K562 (cell line): ENCODE measurements around the gene POLR3A. TPM values are rescaled to one million over a fixed set of nuclear protein-coding genes. Genes with fewer than 3 reads are reported as not detected.

ENCODE experiments used
- HMGN3 ChIP-seq: IDR thresholded peaks from 2 replicates; pipeline ENCODE4 v1.6.1; 2011; ENCODE audit warnings: borderline replicate concordance, low read depth, mild to moderate bottlenecking, mixed read lengths, low read length; ENCODE audit not compliant: insufficient read length; ENCODE audit errors: extremely low read depth
- L3MBTL2 ChIP-seq: fragments of 450-650 bp; IDR thresholded peaks from 2 replicates; pipeline ENCODE4 v1.6.1; 2016; ENCODE audit warnings: mild to moderate bottlenecking, moderate library complexity
- ZNF146 ChIP-seq: IDR thresholded peaks from one replicate; pipeline ENCODE4 v1.6.1; 2018; ENCODE audit warnings: missing compliant biosample characterization; ENCODE audit not compliant: unreplicated experiment
- polyA plus RNA-seq, 8 experiments: library from polyadenylated mRNA; depleted of rRNA in 4 of 8; stranded (reverse) in 5 of 8; unstranded in 3 of 8; fragments of >200 nt; fragmentation: Nextera tagmentation in 2 of 8; fragmentation: Illumina TruSeq in 1 of 8; extraction: Ambion mirVana in 2 of 8; extraction: Trizol in 1 of 8; gene quantifications; 2 replicates each; pipeline versions ENCODE4 v1.2.1 to v1.2.3, GENCODE V29; 2011 to 2014; ENCODE audit warnings: inconsistent platforms in 1 of 8, missing spikeins in 1 of 8
- total RNA-seq, 7 experiments: library from RNA; depleted of rRNA in 6 of 7; stranded (reverse); fragments of >200 nt in 6 of 7; fragmentation: Illumina TruSeq in 2 of 7; extraction: Trizol in 2 of 7; gene quantifications; 2 replicates each; pipeline versions ENCODE4 v1.2.1 to v1.2.3, GENCODE V29; 2011 to 2021; ENCODE audit warnings: low replicate concordance in 1 of 7
- TF ChIP-seq, protein P1 (sequence below): fragments of 150-350 bp; conservative IDR thresholded peaks from 2 replicates; pipeline ENCODE4 v1.6.1; 2014; ENCODE audit warnings: low read length
- TF ChIP-seq, protein P2 (sequence below): fragments of 250-450 bp; sonication (Bioruptor Pico); IDR thresholded peaks from 2 replicates; pipeline ENCODE4 v1.8.0; 2021; ENCODE audit warnings: moderate library complexity, mild to moderate bottlenecking, inconsistent platforms
- TF ChIP-seq, protein P3 (sequence below): IDR thresholded peaks from 2 replicates; pipeline ENCODE4 v1.6.1; 2011; ENCODE audit warnings: borderline replicate concordance, low read depth, mild to moderate bottlenecking, moderate library complexity, low read length; ENCODE audit not compliant: insufficient read depth, poor library complexity, severe bottlenecking

POLR3A gene
- total and polyA plus RNA-seq, 9 of the 15 experiments (the other 6 are each of a cell fraction or from before 2014, with no cell fraction given) = 14.9 to 37.0 (median 26.7) TPM

DNA sequence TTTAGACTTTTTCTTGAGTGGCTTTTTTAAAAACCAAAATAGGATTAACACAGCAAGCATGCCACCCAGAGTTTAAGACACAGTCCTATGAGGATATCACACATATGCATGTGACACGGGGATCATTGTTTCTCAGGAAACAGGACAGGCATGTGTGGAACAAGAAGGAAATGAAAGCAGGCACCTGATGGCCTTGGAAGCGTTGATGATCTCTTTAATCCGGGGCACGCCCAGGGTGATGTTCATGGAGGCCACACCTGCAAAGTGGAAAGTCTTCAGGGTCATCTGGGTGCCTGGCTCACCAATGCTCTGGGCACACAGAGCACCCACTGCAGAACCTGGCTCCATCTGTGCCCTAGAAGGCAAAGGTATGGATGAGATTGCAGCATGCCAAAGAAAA is 44.3 kb downstream of the POLR3A start (continued):
- TF ChIP-seq, protein P1, sequence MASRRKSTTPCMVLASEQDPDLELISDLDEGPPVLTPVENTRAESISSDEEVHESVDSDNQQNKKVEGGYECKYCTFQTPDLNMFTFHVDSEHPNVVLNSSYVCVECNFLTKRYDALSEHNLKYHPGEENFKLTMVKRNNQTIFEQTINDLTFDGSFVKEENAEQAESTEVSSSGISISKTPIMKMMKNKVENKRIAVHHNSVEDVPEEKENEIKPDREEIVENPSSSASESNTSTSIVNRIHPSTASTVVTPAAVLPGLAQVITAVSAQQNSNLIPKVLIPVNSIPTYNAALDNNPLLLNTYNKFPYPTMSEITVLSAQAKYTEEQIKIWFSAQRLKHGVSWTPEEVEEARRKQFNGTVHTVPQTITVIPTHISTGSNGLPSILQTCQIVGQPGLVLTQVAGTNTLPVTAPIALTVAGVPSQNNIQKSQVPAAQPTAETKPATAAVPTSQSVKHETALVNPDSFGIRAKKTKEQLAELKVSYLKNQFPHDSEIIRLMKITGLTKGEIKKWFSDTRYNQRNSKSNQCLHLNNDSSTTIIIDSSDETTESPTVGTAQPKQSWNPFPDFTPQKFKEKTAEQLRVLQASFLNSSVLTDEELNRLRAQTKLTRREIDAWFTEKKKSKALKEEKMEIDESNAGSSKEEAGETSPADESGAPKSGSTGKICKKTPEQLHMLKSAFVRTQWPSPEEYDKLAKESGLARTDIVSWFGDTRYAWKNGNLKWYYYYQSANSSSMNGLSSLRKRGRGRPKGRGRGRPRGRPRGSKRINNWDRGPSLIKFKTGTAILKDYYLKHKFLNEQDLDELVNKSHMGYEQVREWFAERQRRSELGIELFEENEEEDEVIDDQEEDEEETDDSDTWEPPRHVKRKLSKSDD = no peak
- TF ChIP-seq, protein P2, sequence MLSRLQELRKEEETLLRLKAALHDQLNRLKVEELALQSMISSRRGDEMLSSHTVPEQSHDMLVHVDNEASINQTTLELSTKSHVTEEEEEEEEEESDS = no peak
- TF ChIP-seq HMGN3 = no peak
- no peak for TF ChIP-seq ZNF146 (CRISPR knock-in tag)
- TF ChIP-seq, protein P3, sequence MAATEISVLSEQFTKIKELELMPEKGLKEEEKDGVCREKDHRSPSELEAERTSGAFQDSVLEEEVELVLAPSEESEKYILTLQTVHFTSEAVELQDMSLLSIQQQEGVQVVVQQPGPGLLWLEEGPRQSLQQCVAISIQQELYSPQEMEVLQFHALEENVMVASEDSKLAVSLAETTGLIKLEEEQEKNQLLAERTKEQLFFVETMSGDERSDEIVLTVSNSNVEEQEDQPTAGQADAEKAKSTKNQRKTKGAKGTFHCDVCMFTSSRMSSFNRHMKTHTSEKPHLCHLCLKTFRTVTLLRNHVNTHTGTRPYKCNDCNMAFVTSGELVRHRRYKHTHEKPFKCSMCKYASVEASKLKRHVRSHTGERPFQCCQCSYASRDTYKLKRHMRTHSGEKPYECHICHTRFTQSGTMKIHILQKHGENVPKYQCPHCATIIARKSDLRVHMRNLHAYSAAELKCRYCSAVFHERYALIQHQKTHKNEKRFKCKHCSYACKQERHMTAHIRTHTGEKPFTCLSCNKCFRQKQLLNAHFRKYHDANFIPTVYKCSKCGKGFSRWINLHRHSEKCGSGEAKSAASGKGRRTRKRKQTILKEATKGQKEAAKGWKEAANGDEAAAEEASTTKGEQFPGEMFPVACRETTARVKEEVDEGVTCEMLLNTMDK = no peak
- TF ChIP-seq L3MBTL2 = no peak
